Measurements from ENCODE around the gene PRKN. TPM values are rescaled to one million over a fixed set of nuclear protein-coding genes. Genes with fewer than 3 reads are reported as not detected.

The PRKN gene
- total RNA-seq, 1 experiment from 2014 or later: 0.34 TPM

- Histone ChIP-seq H3K4me3 (ENCODE audit: low read depth, low read length) (no peak overlapping the region), H3K4me1 (no peaks in the 10 kb centered on the region), H3K36me3 (ENCODE audit: control insufficient read depth, insufficient read depth, low read length) (no peaks in the 10 kb centered on the region), H3K27me3 (replicated peaks; ENCODE audit: control insufficient read depth, insufficient read depth, low read length) (no peaks in the 10 kb centered on the region), H3K9me3 (no peaks in the 10 kb centered on the region)
- H3K27me3 Mint-ChIP-seq (ENCODE audit: insufficient read depth, unreplicated experiment): no peaks in the 10 kb centered on the region
- POLR2A ChIA-PET: no interaction called here
- no peaks in the 10 kb centered on the region for H3K4me1 Mint-ChIP-seq (ENCODE audit: low read depth, unreplicated experiment)
- no peak overlapping the region for H3K27ac Mint-ChIP-seq (ENCODE audit: unreplicated experiment)
- intact Hi-C loops (cut with micrococcal nuclease; ENCODE audit: unreplicated experiment): no loop called here
- BruUV-seq (replicated peaks): no TSS peak
- H3K4me3 Mint-ChIP-seq (ENCODE audit: unreplicated experiment): no peak overlapping the region
- CTCF ChIA-PET: no interaction called here
- no peak for DNase-seq
- H3K36me3 Mint-ChIP-seq (ENCODE audit: insufficient read depth, unreplicated experiment): no peaks in the 10 kb centered on the region
- no peaks in the 10 kb centered on the region for H3K9me3 Mint-ChIP-seq (ENCODE audit: unreplicated experiment)
- no peak for TF ChIP-seq CTCF (IDR thresholded peaks at IDR 0.05; ENCODE audit: insufficient read depth in 1 of 2, low read depth in 1 of 2, low read length in 1 of 2, severe bottlenecking in 1 of 2, unreplicated experiment in 1 of 2)
Measured at GRCh38 chr6:162118706-162119105, 608.9 kb downstream of the PRKN start.

GRCh38 chr6:162116902-162117525 lies 610.6 kb downstream of the PRKN start:
- Mint-ChIP-seq H3K36me3 (ENCODE audit: insufficient read depth, unreplicated experiment) (no peaks in the 10 kb centered on the region), H3K27me3 (ENCODE audit: insufficient read depth, unreplicated experiment) (no peaks in the 10 kb centered on the region), H3K27ac (ENCODE audit: unreplicated experiment) (no peak overlapping the region), H3K4me1 (ENCODE audit: low read depth, unreplicated experiment) (no peaks in the 10 kb centered on the region), H3K9me3 (ENCODE audit: unreplicated experiment) (no peaks in the 10 kb centered on the region), H3K4me3 (ENCODE audit: unreplicated experiment) (no peak overlapping the region)
- no peaks in the 10 kb centered on the region for H3K27me3 ChIP-seq (replicated peaks; ENCODE audit: control insufficient read depth, insufficient read depth, low read length)
- no peak overlapping the region for H3K4me3 ChIP-seq (ENCODE audit: low read depth, low read length)
- no peaks in the 10 kb centered on the region for H3K4me1 ChIP-seq
- no peak for DNase-seq
- H3K9me3 ChIP-seq: no peaks in the 10 kb centered on the region
- H3K36me3 ChIP-seq (ENCODE audit: control insufficient read depth, insufficient read depth, low read length): no peaks in the 10 kb centered on the region
- no peak for TF ChIP-seq CTCF (IDR thresholded peaks at IDR 0.05; ENCODE audit: insufficient read depth in 1 of 2, low read depth in 1 of 2, low read length in 1 of 2, severe bottlenecking in 1 of 2, unreplicated experiment in 1 of 2)
- CTCF ChIA-PET: interaction anchor here (0.6 kb wide), 1 partner anchor 61 kb away, joined by 6 read pairs; no protein-coding TSS in a partner anchor
- BruUV-seq (replicated peaks): no TSS peak
- intact Hi-C loops (cut with micrococcal nuclease; ENCODE audit: unreplicated experiment): no loop called here
- POLR2A ChIA-PET: no interaction called here

DNA sequence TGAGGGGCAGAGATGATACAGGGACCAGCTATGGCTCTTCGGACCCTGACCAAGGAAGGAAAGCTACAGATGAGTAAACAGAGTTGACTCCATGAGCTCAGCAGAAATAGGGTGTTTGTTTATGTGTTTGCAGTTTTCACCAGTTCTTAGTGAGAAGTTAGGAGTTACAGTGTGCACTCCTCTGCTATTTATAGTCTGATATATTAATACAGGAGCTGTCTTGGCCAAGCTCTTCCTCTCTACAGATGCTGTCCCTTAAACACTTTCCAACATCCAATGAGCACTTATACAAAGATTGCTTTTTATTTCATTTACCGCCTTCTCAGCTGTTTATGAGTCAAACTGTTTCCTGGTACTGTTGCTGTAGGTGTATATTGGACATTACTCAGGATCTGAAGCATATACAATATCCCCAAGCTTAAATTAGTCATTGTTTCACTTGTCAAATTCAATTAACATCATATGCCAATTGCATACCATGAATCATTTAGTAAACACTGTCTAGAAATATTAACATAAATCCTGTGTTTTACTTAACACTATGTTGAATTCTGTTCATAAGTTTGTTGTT lies 618.0 kb downstream of the PRKN start:
- H3K4me3 ChIP-seq (ENCODE audit: low read depth, low read length): no peak overlapping the region
- Mint-ChIP-seq H3K9me3 (ENCODE audit: unreplicated experiment) (no peaks in the 10 kb centered on the region), H3K27ac (ENCODE audit: unreplicated experiment) (no peak overlapping the region), H3K27me3 (ENCODE audit: insufficient read depth, unreplicated experiment) (peaks cover 3% of the 10 kb centered on the region), H3K4me1 (ENCODE audit: low read depth, unreplicated experiment) (no peaks in the 10 kb centered on the region), H3K4me3 (ENCODE audit: unreplicated experiment) (no peak overlapping the region), H3K36me3 (ENCODE audit: insufficient read depth, unreplicated experiment) (no peaks in the 10 kb centered on the region)
- H3K4me1 ChIP-seq: no peaks in the 10 kb centered on the region
- BruUV-seq (replicated peaks): no TSS peak
- ChIA-PET CTCF (no interaction called here), POLR2A (no interaction called here)
- H3K9me3 ChIP-seq: no peaks in the 10 kb centered on the region
- no peaks in the 10 kb centered on the region for H3K27me3 ChIP-seq (replicated peaks; ENCODE audit: control insufficient read depth, insufficient read depth, low read length)
- intact Hi-C loops (cut with micrococcal nuclease; ENCODE audit: unreplicated experiment): no loop called here
- no peak for TF ChIP-seq CTCF (IDR thresholded peaks at IDR 0.05; ENCODE audit: insufficient read depth in 1 of 2, low read depth in 1 of 2, low read length in 1 of 2, severe bottlenecking in 1 of 2, unreplicated experiment in 1 of 2)
- no peak for DNase-seq
- H3K36me3 ChIP-seq (ENCODE audit: control insufficient read depth, insufficient read depth, low read length): no peaks in the 10 kb centered on the region
